PFSK-1 (cell line): ENCODE results near the gene TFPI2.

Experiments used
- FOXP2 ChIP-seq: optimal IDR thresholded peaks from 2 replicates; pipeline ENCODE3; 2011; ENCODE audit warnings: borderline replicate concordance, control low read depth, inconsistent platforms; ENCODE audit not compliant: insufficient read depth; ENCODE audit errors: extremely low read length, extremely low read depth
- POLR2AphosphoS5 ChIP-seq: IDR thresholded peaks from 2 replicates; pipeline ENCODE4 v1.6.1; 2012; ENCODE audit warnings: low read depth, mild to moderate bottlenecking, control low read depth, low read length, moderate library complexity
- REST ChIP-seq, 2 experiments: IDR thresholded peaks; 2 replicates each; pipeline versions ENCODE4 v1.6.1 to v1.8.0; 2011 to 2012; ENCODE audit warnings: low read depth in 2 of 2, low read length in 2 of 2, control low read depth in 1 of 2, inconsistent platforms in 1 of 2, mild to moderate bottlenecking in 1 of 2, moderate library complexity in 1 of 2; ENCODE audit not compliant: insufficient read depth in 1 of 2
- SIN3A ChIP-seq: IDR thresholded peaks from 2 replicates; pipeline ENCODE4 v1.6.1; 2012; ENCODE audit warnings: mild to moderate bottlenecking, low read length, moderate library complexity, borderline replicate concordance; ENCODE audit not compliant: insufficient read depth
- TAF1 ChIP-seq: IDR thresholded peaks from 2 replicates; pipeline ENCODE4 v1.6.1; 2012; ENCODE audit warnings: low read length, control low read depth, borderline replicate concordance; ENCODE audit not compliant: insufficient read depth

TFPI2 gene

GRCh38 chr7:93835702-93836101, 54.9 kb downstream of the TFPI2 start:
- TF ChIP-seq TAF1 = no peak
- TF ChIP-seq SIN3A = no peak
- TF ChIP-seq POLR2AphosphoS5 = no peak
- no peak for TF ChIP-seq FOXP2
- TF ChIP-seq REST (IDR thresholded peaks at IDR 0.05; ENCODE audit: insufficient read depth in 1 of 2, low read depth in 2 of 2, low read length in 2 of 2) = no peak
